GM06990 (cell line): ENCODE measurements around the gene TSGA10IP.

ENCODE experiments used
- DNase-seq: peaks from one replicate; pipeline ENCODE4 v3.0.0-alpha.2; 2011; ENCODE audit not compliant: insufficient read length; ENCODE audit errors: extremely low read depth
- H3K27me3 ChIP-seq: replicated peaks from 2 replicates; pipeline ENCODE4 v1.6.0; 2011; ENCODE audit warnings: low read length; ENCODE audit not compliant: control insufficient read depth, insufficient read depth
- H3K36me3 ChIP-seq: 2 replicates; pipeline ENCODE4 v1.5.1; 2011; ENCODE audit warnings: low read length; ENCODE audit not compliant: control insufficient read depth, insufficient read depth
- H3K4me3 ChIP-seq: replicated peaks from 2 replicates; pipeline ENCODE4 v1.5.1; 2011; ENCODE audit warnings: low read depth, mild to moderate bottlenecking, control low read depth, low read length
- TF ChIP-seq, protein P1 (sequence below): IDR thresholded peaks from 2 replicates; pipeline ENCODE4 v1.5.1; 2011; ENCODE audit warnings: low read length, control low read depth, mild to moderate bottlenecking, inconsistent platforms; ENCODE audit not compliant: insufficient read depth, poor library complexity, severe bottlenecking

Gene TSGA10IP

GRCh38 chr11:65960824-65961266 is 15.6 kb downstream of the TSGA10IP start:
- no peak for DNase-seq
- TF ChIP-seq, protein P1, sequence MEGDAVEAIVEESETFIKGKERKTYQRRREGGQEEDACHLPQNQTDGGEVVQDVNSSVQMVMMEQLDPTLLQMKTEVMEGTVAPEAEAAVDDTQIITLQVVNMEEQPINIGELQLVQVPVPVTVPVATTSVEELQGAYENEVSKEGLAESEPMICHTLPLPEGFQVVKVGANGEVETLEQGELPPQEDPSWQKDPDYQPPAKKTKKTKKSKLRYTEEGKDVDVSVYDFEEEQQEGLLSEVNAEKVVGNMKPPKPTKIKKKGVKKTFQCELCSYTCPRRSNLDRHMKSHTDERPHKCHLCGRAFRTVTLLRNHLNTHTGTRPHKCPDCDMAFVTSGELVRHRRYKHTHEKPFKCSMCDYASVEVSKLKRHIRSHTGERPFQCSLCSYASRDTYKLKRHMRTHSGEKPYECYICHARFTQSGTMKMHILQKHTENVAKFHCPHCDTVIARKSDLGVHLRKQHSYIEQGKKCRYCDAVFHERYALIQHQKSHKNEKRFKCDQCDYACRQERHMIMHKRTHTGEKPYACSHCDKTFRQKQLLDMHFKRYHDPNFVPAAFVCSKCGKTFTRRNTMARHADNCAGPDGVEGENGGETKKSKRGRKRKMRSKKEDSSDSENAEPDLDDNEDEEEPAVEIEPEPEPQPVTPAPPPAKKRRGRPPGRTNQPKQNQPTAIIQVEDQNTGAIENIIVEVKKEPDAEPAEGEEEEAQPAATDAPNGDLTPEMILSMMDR = no peak
- peak overlapping the region; percentile 82 for H3K4me3 ChIP-seq
- H3K36me3 ChIP-seq = peaks cover 17% of the 10 kb centered on the region
- no peaks in the 10 kb centered on the region for H3K27me3 ChIP-seq

DNA sequence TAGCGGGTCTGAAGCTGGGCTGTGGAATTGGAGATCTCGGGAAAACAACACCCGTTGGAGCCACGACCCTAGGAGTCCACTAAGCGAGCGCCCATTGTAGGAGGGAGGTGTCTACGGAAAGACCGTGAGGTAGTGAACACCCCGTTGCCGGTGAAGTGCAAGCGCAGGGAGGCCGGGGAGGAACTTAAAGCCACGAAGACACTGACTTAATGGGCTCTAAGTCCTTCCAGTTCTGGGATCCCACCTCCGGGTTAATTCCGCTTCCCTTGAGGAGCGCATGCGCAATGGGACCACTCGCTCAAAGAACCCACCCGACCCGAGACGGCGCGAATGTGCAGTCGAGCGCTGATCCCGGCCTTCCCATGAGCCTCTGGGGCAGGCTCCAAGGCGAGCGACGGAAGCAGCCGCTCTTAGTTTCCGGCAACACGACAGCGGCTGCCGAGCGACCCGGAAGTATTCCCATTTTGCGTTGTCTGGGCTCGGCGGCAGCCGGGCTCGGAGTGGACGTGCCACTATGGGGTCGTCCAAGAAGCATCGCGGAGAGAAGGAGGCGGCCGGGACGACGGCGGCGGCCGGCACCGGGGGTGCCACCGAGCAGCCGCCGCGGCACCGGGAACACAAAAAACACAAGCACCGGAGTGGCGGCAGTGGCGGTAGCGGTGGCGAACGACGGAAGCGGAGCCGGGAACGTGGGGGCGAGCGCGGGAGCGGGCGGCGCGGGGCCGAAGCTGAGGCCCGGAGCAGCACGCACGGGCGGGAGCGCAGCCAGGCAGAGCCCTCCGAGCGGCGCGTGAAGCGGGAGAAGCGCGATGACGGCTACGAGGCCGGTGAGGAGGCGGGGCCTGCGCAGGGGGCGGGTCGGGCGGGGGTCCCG is 16.2 kb downstream of the TSGA10IP start, which contains the start of gene SART1:
Gene SART1, plus strand, starts transcription at position 468 of the 874 bp plus-strand sequence. Its CDS starts 47 bp downstream, at position 515.
- peak within 1 kb of the TSS; percentile 82 for H3K4me3 ChIP-seq
- TF ChIP-seq, protein P1 = no peak
- H3K27me3 ChIP-seq = no peaks in the 10 kb centered on the region
- peaks cover 23% of the 10 kb centered on the region for H3K36me3 ChIP-seq
- DNase-seq = peak; percentile 94

DNA sequence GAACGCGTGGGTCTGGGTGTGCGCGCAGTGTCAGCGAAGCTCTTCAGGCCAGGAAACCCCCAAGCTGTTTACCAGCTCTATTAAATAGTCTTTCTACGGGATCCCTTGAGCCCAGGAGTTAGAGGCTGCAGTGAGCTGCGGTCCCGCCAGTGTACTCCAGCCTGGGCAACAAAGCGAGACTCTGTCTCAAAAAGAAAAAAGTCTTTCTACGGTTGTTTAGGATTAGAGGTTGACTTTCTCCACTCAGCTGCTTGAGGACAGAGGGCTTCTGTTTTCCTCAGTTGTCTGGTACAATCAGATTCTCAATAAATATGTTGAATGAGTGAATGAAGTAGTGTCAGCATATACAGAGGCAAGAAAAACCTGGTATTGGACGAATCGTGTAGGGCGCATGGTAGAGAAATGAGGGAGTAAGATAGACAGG is 16.9 kb downstream of the TSGA10IP start:
- peaks cover 29% of the 10 kb centered on the region for H3K36me3 ChIP-seq
- TF ChIP-seq, protein P1 = no peak
- no peak for DNase-seq
- peak overlapping the region; percentile 82 for H3K4me3 ChIP-seq
- H3K27me3 ChIP-seq = no peaks in the 10 kb centered on the region

DNA sequence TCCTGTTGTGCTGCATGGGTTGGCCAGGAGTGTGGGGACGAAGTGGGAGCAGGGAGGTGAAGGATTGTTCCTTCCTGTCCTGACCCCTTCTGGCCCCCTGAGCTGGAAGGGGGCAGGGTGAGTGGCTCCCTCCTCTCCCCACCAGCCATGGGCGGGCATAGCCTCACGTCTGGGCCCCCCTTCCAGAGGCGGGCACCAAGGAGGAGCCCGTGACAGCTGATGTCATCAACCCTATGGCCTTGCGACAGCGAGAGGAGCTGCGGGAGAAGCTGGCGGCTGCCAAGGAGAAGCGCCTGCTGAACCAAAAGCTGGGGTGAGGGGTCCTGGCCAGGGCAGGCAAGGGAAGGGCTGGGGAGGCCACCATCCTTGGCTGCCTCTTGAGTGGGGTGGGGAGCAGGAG is 19.6 kb downstream of the TSGA10IP start:
- H3K27me3 ChIP-seq = no peaks in the 10 kb centered on the region
- peaks cover 40% of the 10 kb centered on the region for H3K36me3 ChIP-seq
- TF ChIP-seq, protein P1 = no peak
- H3K4me3 ChIP-seq = no peak overlapping the region
- DNase-seq = no peak

DNA sequence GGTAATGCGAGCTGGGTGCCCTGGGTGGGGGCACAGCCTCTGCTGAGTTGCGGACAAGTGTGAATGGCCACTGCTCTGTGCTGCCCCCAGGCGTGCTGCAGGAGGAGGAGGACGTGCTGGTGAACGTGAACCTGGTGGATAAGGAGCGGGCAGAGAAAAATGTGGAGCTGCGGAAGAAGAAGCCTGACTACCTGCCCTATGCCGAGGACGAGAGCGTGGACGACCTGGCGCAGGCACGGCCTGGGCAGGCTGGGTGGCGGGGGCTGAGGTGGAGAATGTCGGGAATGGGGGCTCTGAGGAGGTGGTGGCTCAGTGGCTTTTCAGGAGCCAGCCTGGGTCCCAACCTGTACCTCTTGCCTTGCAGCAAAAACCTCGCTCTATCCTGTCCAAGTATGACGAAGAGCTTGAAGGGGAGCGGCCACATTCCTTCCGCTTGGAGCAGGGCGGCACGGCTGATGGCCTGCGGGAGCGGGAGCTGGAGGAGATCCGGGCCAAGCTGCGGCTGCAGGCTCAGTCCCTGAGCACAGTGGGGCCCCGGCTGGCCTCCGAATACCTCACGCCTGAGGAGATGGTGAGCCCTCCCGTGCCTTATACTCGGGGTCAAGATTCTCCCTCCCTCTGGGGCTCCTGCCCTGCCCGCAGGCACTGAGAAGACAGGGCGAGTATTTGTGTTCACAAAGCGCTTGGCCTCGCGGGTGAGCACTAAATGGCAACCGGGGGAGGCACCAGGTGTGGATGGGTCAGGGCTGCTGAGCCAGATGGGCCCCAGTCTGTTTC is 20.9 kb downstream of the TSGA10IP start:
- TF ChIP-seq, protein P1 = no peak
- Histone ChIP-seq H3K27me3 (no peaks in the 10 kb centered on the region), H3K4me3 (no peak overlapping the region), H3K36me3 (peaks cover 40% of the 10 kb centered on the region)
- DNase-seq = no peak
